PC-3 (cell line): Measurements from ENCODE around the gene KCTD16. TPM values are rescaled to one million over a fixed set of nuclear protein-coding genes. Genes with fewer than 3 reads are reported as not detected.

Experiments used
- ATAC-seq: fragments of 200-7000 bp; cut with Tn5 transposase; 2 replicates; pipeline ENCODE4 v1.9.1; 2020; ENCODE audit warnings: mild to moderate bottlenecking, moderate library complexity
- BruUV-seq: library from RNA; stranded (reverse); fragments of 400-500 nt; replicated peaks from 2 replicates; lab custom pipeline; 2021; lab: Mats Ljungman, UMichigan
- CTCF ChIA-PET: fragments of 300-600 bp; sonication (Branson Sonifier 250); formaldehyde crosslinking; loops from one replicate; lab custom pipeline; 2022; ENCODE audit warnings: antibody characterized with exemption; lab: Charles Lee
- POLR2A ChIA-PET: fragments of 300-600 bp; sonication (Branson Sonifier 250); formaldehyde crosslinking; loops from one replicate; lab custom pipeline; 2022; ENCODE audit warnings: antibody characterized with exemption; ENCODE audit not compliant: unreplicated experiment; lab: Charles Lee
- DNase-seq: peaks from one replicate; pipeline ENCODE4 v3.0.0-alpha.2; 2015
- H2AFZ ChIP-seq: fragments of 300-600 bp; sonication (generic); 2 replicates; pipeline ENCODE4 v1.6.0; 2016; ENCODE audit warnings: antibody characterized with exemption, low read length
- H3F3A ChIP-seq: fragments of 300-600 bp; sonication (generic); one replicate; pipeline ENCODE4 v1.6.0; 2017; ENCODE audit warnings: antibody characterized with exemption, low read length, control low read depth, mild to moderate bottlenecking; ENCODE audit not compliant: unreplicated experiment
- H3K27ac ChIP-seq: fragments of 300-600 bp; sonication (generic); 2 replicates; pipeline ENCODE4 v1.5.1; 2016; ENCODE audit warnings: mild to moderate bottlenecking, low read length
- H3K27me3 ChIP-seq: fragments of 300-600 bp; sonication (generic); 2 replicates; pipeline ENCODE4 v1.6.1; 2016; ENCODE audit warnings: low read length, mixed read lengths
- H3K36me3 ChIP-seq: fragments of 300-600 bp; sonication (generic); 2 replicates; pipeline ENCODE4 v1.6.1; 2016; ENCODE audit warnings: low read depth, mixed run types, low read length, mixed read lengths
- H3K4me1 ChIP-seq: fragments of 300-600 bp; sonication (generic); 2 replicates; pipeline ENCODE4 v1.5.1; 2016; ENCODE audit warnings: low read length; ENCODE audit not compliant: insufficient read depth
- H3K4me2 ChIP-seq: fragments of 300-600 bp; sonication (generic); 2 replicates; pipeline ENCODE4 v1.6.0; 2016; ENCODE audit warnings: low read length
- H3K4me3 ChIP-seq: fragments of 300-600 bp; sonication (generic); 2 replicates; pipeline ENCODE4 v1.5.1; 2016; ENCODE audit warnings: mild to moderate bottlenecking, low read length, mixed read lengths
- H3K79me2 ChIP-seq: fragments of 300-600 bp; sonication (generic); 2 replicates; pipeline ENCODE4 v1.6.1; 2017; ENCODE audit warnings: low read length, mixed read lengths
- H3K9ac ChIP-seq: fragments of 300-600 bp; sonication (generic); 2 replicates; pipeline ENCODE4 v1.6.0; 2016; ENCODE audit warnings: mild to moderate bottlenecking, low read length
- H3K9me2 ChIP-seq: fragments of 300-600 bp; sonication (generic); replicated peaks from 2 replicates; pipeline ENCODE4 v1.6.1; 2016; ENCODE audit warnings: mixed run types, low read length, mixed read lengths
- H3K9me3 ChIP-seq: fragments of 300-600 bp; sonication (generic); 2 replicates; pipeline ENCODE4 v1.6.1; 2016; ENCODE audit warnings: low read length, mixed read lengths
- H4K20me1 ChIP-seq: fragments of 300-600 bp; sonication (generic); 2 replicates; pipeline ENCODE4 v1.6.1; 2016; ENCODE audit warnings: low read length, mixed read lengths
- CTCF ChIP-seq: fragments of 300-600 bp; sonication (generic); conservative IDR thresholded peaks from 2 replicates; pipeline ENCODE4 v1.5.1; 2017; ENCODE audit warnings: antibody characterized with exemption, low read depth, mild to moderate bottlenecking, low read length
- EZH2 ChIP-seq: fragments of 300-600 bp; sonication (generic); IDR thresholded peaks from one replicate; pipeline ENCODE4 v1.6.1; 2017; ENCODE audit warnings: antibody characterized with exemption, mild to moderate bottlenecking, low read length; ENCODE audit not compliant: unreplicated experiment
- EZH2phosphoT487 ChIP-seq: fragments of 300-600 bp; sonication (generic); IDR thresholded peaks from 2 replicates; pipeline ENCODE4 v1.6.1; 2018; ENCODE audit warnings: mild to moderate bottlenecking, antibody characterized with exemption, low read length, borderline replicate concordance
- intact Hi-C: fragments of 100-400 bp; cut with micrococcal nuclease; formaldehyde crosslinking; loops from 2 replicates; pipeline ENCODE4 v1.9.0; 2023
- total RNA-seq: library from RNA; depleted of rRNA; stranded (reverse); fragments of >200 nt; gene quantifications from 2 replicates; pipeline ENCODE4 v1.2.3, GENCODE V29; 2014

The KCTD16 gene
- total RNA-seq, 1 experiment from 2014 or later, result not detected

DNA sequence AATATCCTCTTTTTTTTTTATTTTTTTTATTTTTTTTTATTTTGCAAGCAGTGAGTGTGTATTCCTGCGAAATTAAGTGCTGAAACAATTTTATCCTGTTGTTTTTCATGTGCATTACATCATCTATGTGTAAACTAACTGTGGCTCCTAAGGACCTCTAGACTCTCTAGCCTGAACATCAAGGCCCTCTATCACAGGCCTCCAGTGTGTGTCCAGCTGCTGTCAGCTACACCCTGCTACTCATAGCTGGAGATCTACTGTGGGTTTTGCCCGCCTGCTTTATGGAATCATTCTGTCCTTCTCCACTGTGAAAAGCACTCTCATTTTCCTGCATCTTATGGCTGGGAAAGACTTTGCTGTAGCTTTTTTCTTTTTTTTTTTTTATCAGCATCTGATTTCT lies 157.8 kb downstream of the KCTD16 start:
- ATAC-seq (no peak), DNase-seq (no peak)
- no TSS peak for BruUV-seq
- no peaks in the 10 kb centered on the region for H3K4me1 ChIP-seq
- H3K4me2 ChIP-seq, result no peak overlapping the region
- H3K27ac ChIP-seq, result no peak overlapping the region
- H3K79me2 ChIP-seq, result no peaks in the 10 kb centered on the region
- CTCF ChIA-PET, result no interaction called here
- H3K9me3 ChIP-seq, result no peaks in the 10 kb centered on the region
- intact Hi-C loops, result no loop called here
- no peak overlapping the region for H3K9ac ChIP-seq
- H4K20me1 ChIP-seq, result no peaks in the 10 kb centered on the region
- H3K36me3 ChIP-seq, result no peaks in the 10 kb centered on the region
- H3K27me3 ChIP-seq, result 0 out of 2 replicates have a peak, but pooled peaks cover 5% of the 10 kb centered on the region
- H3F3A ChIP-seq, result no peaks in the 10 kb centered on the region
- H3K4me3 ChIP-seq, result no peak overlapping the region
- no peak overlapping the region for H2AFZ ChIP-seq
- TF ChIP-seq CTCF (no peak), EZH2phosphoT487 (no peak), EZH2 (no peak)
- no peaks in the 10 kb centered on the region for H3K9me2 ChIP-seq
- POLR2A ChIA-PET, result no interaction called here

GRCh38 chr5:144328980-144329379 lies 158.3 kb downstream of the KCTD16 start:
- TF ChIP-seq CTCF (no peak), EZH2 (no peak), EZH2phosphoT487 (no peak)
- H3K4me1 ChIP-seq, result no peaks in the 10 kb centered on the region
- H3K9me2 ChIP-seq, result no peaks in the 10 kb centered on the region
- no peaks in the 10 kb centered on the region for H3K79me2 ChIP-seq
- ChIA-PET CTCF (no interaction called here), POLR2A (no interaction called here)
- H3K4me2 ChIP-seq, result no peak overlapping the region
- no peak overlapping the region for H2AFZ ChIP-seq
- DNase-seq, result no peak
- no peak for ATAC-seq
- H3K9ac ChIP-seq, result no peak overlapping the region
- no peaks in the 10 kb centered on the region for H4K20me1 ChIP-seq
- no peak overlapping the region for H3K4me3 ChIP-seq
- H3K27ac ChIP-seq, result no peak overlapping the region
- no peaks in the 10 kb centered on the region for H3K36me3 ChIP-seq
- no peaks in the 10 kb centered on the region for H3K9me3 ChIP-seq
- intact Hi-C loops, result no loop called here
- H3K27me3 ChIP-seq, result 0 out of 2 replicates have a peak, but pooled peaks cover 5% of the 10 kb centered on the region
- H3F3A ChIP-seq, result no peaks in the 10 kb centered on the region
- BruUV-seq, result no TSS peak

- Histone ChIP-seq H3K79me2 (no peaks in the 10 kb centered on the region), H3K4me3 (no peak overlapping the region), H3F3A (no peaks in the 10 kb centered on the region), H2AFZ (no peak overlapping the region), H3K9me2 (no peaks in the 10 kb centered on the region), H3K36me3 (no peaks in the 10 kb centered on the region), H3K9me3 (no peaks in the 10 kb centered on the region), H3K27me3 (0 out of 2 replicates have a peak, but pooled peaks cover 5% of the 10 kb centered on the region), H3K4me2 (no peak overlapping the region), H3K9ac (no peak overlapping the region), H4K20me1 (no peaks in the 10 kb centered on the region), H3K4me1 (no peaks in the 10 kb centered on the region), H3K27ac (no peak overlapping the region)
- intact Hi-C loops, result no loop called here
- ATAC-seq (no peak), DNase-seq (no peak)
- BruUV-seq, result no TSS peak
- TF ChIP-seq EZH2, result no peak
- no peak for TF ChIP-seq EZH2phosphoT487
- TF ChIP-seq CTCF, result no peak
- ChIA-PET CTCF (no interaction called here), POLR2A (no interaction called here)
Measured at GRCh38 chr5:144329681-144330080, 159.0 kb downstream of the KCTD16 start.
